Measurements from ENCODE around the gene AGAP5. TPM values are rescaled to one million over a fixed set of nuclear protein-coding genes. Genes with fewer than 3 reads are reported as not detected.
"Not testable (repeated sequence)": the region's sequence is repeated elsewhere in the genome, so short reads cannot be mapped to it uniquely, and the experiment has no call there.

AGAP5 gene
- total and polyA plus RNA-seq, 9 of the 15 experiments (the other 6 are each of a cell fraction or from before 2014, with no cell fraction given): 0.32 to 7.5 (median 5.3) TPM

DNA sequence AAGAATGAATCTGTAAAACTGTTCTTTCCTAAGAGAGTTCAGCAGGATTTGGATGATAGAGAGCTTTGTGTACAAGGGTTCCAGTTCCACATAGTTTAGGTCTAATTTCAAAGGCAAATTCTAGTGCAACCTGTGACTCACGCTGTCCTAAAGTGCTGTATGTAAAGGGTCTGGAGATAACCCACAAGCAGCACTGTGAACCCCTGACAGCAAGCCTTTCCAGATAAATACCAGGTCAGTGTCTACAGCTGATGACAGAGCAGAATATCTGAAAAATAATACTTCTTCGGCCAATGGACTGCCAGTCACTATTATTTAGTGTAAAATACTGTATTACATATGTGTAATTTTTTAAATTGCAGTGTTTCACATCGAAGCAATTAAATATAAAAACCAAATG is 16.0 kb upstream of the AGAP5 start:
- CTCF ChIA-PET (ENCODE audit: low intra/inter-chr PET ratio); intact Hi-C loops (cut with micrococcal nuclease); H3K79me2 ChIP-seq (ENCODE audit: control insufficient read depth, insufficient read depth, low read length); H4K20me1 ChIP-seq (replicated peaks; ENCODE audit: control insufficient read depth, insufficient read depth, low read length); H3K9me3 ChIP-seq (replicated peaks; ENCODE audit: control insufficient read depth, insufficient read depth, low read depth, low read length); BruUV-seq (replicated peaks); H3K9me1 ChIP-seq (ENCODE audit: control insufficient read depth, insufficient read depth, low read length); H2AFZ ChIP-seq (ENCODE audit: low read depth, low read length); FAIRE-seq; in situ Hi-C loops (cut with MboI); H3K4me3 ChIP-seq; H3K27me3 ChIP-seq (ENCODE audit: control insufficient read depth in 2 of 2, insufficient read depth in 2 of 2, low read length in 2 of 2); H3K9ac ChIP-seq (ENCODE audit: insufficient read depth in 1 of 2, low read depth in 2 of 2, low read length in 2 of 2); TF ChIP-seq TEAD4 (CRISPR knock-in tag; IDR thresholded peaks at IDR 0.05; ENCODE audit: borderline replicate concordance): not testable (repeated sequence)
- Histone ChIP-seq H3K4me2 (ENCODE audit: insufficient read depth, low read length) (peak overlapping the region; percentile 17; the same call in 1 of the 2 replicates), H3K4me1 (replicated peaks in 1 of 2; ENCODE audit: control insufficient read depth in 2 of 2, insufficient read depth in 2 of 2, low read length in 2 of 2) (peaks cover 8 to 15% of the 10 kb centered on the region in 2 experiments), H3K27ac (ENCODE audit: extremely low read depth, low read depth, low read length) (peak overlapping the region; percentile 42; the same call in 2 of the 3 replicates), H3K36me3 (ENCODE audit: control insufficient read depth, insufficient read depth, low read length) (peaks cover 53% of the 10 kb centered on the region)
- ATAC-seq: peak; percentile 100
- POLR2A ChIA-PET: interaction anchor here (0.6 kb wide), 1 partner anchor 18 kb away, joined by 3 read pairs; no protein-coding TSS in a partner anchor
- WGBS (ENCODE audit: insufficient coverage, low coverage, missing lambda C conversion rate): 3% methylated on average over 3 of the region's 3 CpGs
- DNase-seq (ENCODE audit: extremely low read depth in 1 of 4, low spot score in 3 of 4): peak in 2 of 4 experiments; percentile 66 to 84
- TF ChIP-seq DACH1 (IDR thresholded peaks at IDR 0.05; ENCODE audit: partially characterized antibody) (peak; percentile 19), SMARCE1 (IDR thresholded peaks at IDR 0.05) (peak; percentile 45; the same call in 1 of the 2 replicates), SMARCA4 (IDR thresholded peaks at IDR 0.05) (peak; percentile 62; the same call in 1 of the 2 replicates), MEIS2 (IDR thresholded peaks at IDR 0.05; ENCODE audit: partially characterized antibody) (peak; percentile 39), TCF3 (CRISPR knock-in tag; IDR thresholded peaks at IDR 0.05) (peak; percentile 65), SMARCC2 (IDR thresholded peaks at IDR 0.05; ENCODE audit: low read depth) (peak; percentile 66; the same call in 1 of the 2 replicates), POLR2AphosphoS5 (IDR thresholded peaks at IDR 0.05; ENCODE audit: control insufficient read depth, insufficient read depth, low read depth, low read length) (peak; percentile 34; the same call in 1 of the 2 replicates), CREM (IDR thresholded peaks at IDR 0.05; ENCODE audit: low read depth) (0 out of 2 replicates have a peak, but pooled peaks have one; percentile 24), C11orf30 (IDR thresholded peaks at IDR 0.05; ENCODE audit: low read depth) (peak; percentile 52), ZNF316 (IDR thresholded peaks at IDR 0.05) (peak; percentile 65), EP300 (IDR thresholded peaks at IDR 0.05; ENCODE audit: low read length) (peak; percentile 43; the same call in 1 of the 2 replicates), NFE2 (IDR thresholded peaks at IDR 0.05; ENCODE audit: low read depth) (peak; percentile 69), TAL1 (IDR thresholded peaks at IDR 0.05) (peak; percentile 48; the same call in 1 of the 2 replicates), FOSL1 (tag; conservative IDR thresholded peaks at IDR 0.05) (peak; percentile 75), ARID1B (IDR thresholded peaks at IDR 0.05) (peak; percentile 75), NCOR1 (IDR thresholded peaks at IDR 0.05) (peak; percentile 44; the same call in 1 of the 2 replicates), MAFG (tag; conservative IDR thresholded peaks at IDR 0.05) (peak; percentile 41), TEAD4 (IDR thresholded peaks at IDR 0.05; ENCODE audit: low read length) (peak; percentile 65)
- TF ChIP-seq, protein P1, sequence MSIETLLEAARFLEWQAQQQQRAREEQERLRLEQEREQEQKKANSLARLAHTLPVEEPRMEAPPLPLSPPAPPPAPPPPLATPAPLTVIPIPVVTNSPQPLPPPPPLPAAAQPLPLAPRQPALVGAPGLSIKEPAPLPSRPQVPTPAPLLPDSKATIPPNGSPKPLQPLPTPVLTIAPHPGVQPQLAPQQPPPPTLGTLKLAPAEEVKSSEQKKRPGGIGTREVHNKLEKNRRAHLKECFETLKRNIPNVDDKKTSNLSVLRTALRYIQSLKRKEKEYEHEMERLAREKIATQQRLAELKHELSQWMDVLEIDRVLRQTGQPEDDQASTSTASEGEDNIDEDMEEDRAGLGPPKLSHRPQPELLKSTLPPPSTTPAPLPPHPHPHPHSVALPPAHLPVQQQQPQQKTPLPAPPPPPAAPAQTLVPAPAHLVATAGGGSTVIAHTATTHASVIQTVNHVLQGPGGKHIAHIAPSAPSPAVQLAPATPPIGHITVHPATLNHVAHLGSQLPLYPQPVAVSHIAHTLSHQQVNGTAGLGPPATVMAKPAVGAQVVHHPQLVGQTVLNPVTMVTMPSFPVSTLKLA (conservative IDR thresholded peaks at IDR 0.05): peak in 1 of 2 experiments; percentile 33; a peak in 1 of 4 replicates
- TF ChIP-seq, protein P2, sequence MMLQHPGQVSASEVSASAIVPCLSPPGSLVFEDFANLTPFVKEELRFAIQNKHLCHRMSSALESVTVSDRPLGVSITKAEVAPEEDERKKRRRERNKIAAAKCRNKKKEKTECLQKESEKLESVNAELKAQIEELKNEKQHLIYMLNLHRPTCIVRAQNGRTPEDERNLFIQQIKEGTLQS (IDR thresholded peaks at IDR 0.05): peak; percentile 41; the same call in 1 of the 2 replicates
- TF ChIP-seq, protein P2 (CRISPR knock-in tag; conservative IDR thresholded peaks at IDR 0.05): not testable (repeated sequence)
- TF ChIP-seq, protein P3, sequence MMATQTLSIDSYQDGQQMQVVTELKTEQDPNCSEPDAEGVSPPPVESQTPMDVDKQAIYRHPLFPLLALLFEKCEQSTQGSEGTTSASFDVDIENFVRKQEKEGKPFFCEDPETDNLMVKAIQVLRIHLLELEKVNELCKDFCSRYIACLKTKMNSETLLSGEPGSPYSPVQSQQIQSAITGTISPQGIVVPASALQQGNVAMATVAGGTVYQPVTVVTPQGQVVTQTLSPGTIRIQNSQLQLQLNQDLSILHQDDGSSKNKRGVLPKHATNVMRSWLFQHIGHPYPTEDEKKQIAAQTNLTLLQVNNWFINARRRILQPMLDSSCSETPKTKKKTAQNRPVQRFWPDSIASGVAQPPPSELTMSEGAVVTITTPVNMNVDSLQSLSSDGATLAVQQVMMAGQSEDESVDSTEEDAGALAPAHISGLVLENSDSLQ (IDR thresholded peaks at IDR 0.05): peak; percentile 55; the same call in 1 of the 2 replicates
